GM21737 (cell line): ENCODE data around the gene NR2C2AP.

Source experiments
- ATAC-seq: cut with Tn5 transposase; IDR thresholded peaks from one replicate; pipeline ENCODE4 v1.9.1; 2021; ENCODE audit warnings: mild to moderate bottlenecking, moderate library complexity; ENCODE audit not compliant: unreplicated experiment

NR2C2AP gene

GRCh38 chr19:19152668-19153384 is 50.4 kb downstream of the NR2C2AP start:
- ATAC-seq: no peak

GRCh38 chr19:19151418-19151817 is 51.8 kb downstream of the NR2C2AP start:
- ATAC-seq: peak; percentile 54
